C4-2B (cell line): Measurements from ENCODE around the gene SSH2.

Experiments used
- CTCF ChIP-seq: fragments of 450-650 bp; conservative IDR thresholded peaks from 2 replicates; pipeline ENCODE4 v1.5.1; 2017; ENCODE audit warnings: mild to moderate bottlenecking
- ZFX ChIP-seq: fragments of 450-650 bp; IDR thresholded peaks from 2 replicates; pipeline ENCODE4 v1.6.1; 2017

DNA sequence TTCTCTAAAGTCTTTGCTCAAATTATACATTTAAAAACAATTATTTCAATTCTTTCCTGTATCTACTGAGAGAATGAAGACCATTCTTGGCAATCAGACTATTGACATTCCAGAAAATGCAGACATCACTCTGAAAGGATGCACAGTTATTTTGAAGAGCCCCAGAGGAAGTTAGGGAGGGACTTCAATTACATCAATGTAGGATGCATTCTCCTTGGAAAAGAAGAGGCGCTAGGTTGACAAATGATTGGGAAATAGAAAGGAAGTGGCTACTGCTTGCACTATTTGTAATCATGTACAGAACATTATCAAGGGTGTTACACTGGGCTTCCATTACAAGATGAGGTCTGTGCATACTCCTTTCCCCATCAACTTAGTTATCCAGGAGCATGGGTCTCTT is 74.3 kb downstream of the SSH2 start:
- TF ChIP-seq CTCF = no peak
- no peak for TF ChIP-seq ZFX
